HG02943 (cell line): ENCODE data around the gene TMEM132C.

Experiments used
- ATAC-seq: cut with Tn5 transposase; IDR thresholded peaks from one replicate; pipeline ENCODE4 v1.9.1; 2021; ENCODE audit warnings: mild to moderate bottlenecking, low read depth, moderate library complexity; ENCODE audit not compliant: unreplicated experiment

TMEM132C gene

DNA sequence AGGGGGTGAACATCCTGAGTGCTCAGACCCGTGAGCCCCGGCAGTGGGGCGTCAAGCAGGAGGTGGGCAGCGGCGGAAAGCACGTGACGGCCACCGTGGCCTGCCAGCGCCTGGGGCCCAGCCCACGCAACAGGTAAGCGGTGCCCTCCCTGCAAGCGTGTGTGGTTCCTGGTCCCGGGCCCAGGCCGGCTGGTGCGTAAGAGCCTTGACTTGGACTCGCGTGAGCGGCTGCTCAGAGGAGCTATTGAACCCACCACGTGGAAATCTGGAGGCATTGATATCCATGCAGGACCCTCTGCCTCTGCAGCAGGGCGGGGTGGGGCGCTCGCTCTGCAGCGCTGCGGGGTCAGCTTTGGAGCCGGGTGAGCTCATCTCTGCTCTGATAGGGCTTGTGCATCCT, 277.0 kb downstream of the TMEM132C start:
- no peak for ATAC-seq

DNA sequence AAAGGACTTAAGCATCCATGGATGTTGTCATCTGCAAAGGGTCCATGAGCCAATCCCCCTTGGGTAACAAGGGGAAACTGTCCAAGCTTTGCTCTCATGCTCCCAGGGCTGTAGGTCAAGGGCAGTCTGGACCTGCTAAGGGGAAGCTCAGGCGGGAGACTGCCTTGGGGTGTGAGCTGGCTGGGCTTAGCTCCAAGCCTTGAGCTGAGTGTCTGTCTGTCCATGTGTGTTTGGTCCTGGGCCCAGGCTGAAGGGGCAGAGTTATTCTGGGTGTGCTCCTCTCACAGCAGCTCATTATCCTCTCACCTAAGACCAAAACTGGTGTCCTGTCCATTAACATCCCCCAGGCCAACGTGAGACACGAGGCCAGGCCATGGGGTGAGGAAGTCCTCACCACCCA, 282.0 kb downstream of the TMEM132C start:
- no peak for ATAC-seq

DNA sequence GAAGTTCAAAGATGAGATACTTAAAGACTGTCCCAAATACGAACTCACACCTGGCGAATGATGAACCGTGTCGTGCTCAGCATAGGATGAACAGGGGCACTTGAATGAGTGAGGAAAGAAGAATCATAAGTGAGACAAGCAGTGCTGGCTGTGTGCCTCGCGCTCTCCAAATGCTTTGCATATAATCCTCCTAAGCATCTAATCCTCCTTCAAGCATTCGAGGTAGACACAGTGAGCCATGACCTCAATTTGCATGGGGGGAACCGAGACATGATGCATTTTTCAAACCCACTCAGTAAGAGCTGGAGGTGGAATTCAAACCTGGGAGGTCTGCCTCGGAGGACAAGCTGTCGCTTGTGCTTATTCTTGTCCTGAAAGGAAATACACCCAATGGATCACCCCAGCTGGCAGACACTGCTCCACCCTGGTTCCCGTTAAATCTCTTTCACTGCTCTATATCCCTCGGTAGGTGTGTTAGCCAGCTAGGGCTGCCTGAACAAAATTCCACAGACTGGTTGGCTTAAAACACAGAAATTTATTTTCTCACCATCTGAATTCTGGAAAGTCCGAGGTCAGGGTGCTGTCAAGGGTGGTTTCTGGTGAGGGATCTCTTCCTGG, 282.7 kb downstream of the TMEM132C start:
- ATAC-seq: no peak

DNA sequence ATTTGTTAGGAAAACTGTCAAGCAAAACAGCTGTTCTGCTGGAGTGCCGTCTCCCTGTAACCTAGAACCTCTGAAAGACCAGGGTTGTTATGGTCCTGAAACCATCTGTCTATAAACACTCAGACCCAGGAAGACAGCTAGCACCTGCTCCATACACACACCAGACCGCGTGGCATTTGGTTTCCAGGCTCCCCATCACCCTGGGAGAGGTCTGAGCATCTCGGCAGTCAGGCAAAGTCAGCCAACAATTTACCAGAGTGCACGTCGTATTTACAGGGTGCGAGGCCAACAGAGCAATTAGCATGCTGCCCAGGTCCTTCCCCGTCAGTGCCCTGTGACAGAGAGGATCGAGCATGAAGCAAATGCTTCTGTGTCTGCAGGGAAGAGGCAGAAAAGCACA, 284.3 kb downstream of the TMEM132C start:
- ATAC-seq: no peak

DNA sequence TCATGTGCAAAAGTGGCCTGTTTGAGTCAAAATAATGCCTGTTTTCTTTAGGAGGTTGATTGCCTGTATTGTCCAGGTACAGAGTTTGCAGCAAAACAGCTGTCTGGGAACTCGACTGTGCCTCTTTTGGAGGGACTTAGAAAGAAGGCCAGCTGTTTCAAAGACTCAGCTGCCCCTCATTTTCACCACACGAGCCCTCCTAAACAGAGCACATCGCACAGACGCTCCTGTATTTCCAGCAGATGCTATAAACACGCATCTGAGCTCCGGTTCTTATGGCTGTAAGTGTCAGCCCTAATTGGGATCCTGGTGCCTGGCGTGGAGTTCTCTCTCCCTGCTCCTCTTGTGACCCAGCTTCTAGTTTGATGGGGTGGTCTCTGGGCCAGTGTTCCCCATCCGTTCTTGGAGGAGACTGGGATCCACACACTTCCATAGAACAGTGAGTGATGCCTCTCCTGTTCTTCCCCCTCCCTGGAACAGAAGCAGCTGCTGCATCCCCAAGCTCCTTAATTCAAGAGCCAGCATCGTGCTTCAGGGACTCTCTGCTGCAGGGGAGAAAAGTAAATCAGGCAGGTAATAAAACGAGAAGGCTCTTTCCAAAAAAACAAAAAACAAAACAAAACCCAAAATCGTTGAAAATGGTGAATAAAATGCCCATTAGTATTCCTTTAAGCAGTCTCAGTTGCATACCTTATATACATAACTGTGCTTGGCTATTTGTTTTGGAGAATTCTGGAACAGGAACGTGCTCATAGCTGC, 287.8 kb downstream of the TMEM132C start:
- no peak for ATAC-seq

DNA sequence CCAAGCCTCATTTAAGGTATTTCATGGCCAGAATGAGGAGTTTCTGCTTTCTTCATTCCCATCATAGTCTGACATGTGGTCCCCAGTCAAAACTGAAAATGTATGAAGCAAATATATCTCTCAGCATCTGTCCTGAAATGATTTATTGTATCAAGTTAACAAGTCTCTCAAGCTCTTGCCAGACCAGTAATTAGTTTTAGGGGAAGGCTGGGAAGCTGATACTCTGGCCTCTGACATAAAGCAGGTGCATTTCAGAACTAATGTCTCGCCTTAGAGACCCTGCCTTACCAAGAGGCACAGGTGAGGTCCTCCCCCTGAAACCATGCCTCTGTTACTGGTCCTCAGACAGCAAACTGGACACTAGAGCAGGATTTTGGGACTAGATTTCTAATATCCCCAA, 290.3 kb downstream of the TMEM132C start:
- ATAC-seq: no peak

DNA sequence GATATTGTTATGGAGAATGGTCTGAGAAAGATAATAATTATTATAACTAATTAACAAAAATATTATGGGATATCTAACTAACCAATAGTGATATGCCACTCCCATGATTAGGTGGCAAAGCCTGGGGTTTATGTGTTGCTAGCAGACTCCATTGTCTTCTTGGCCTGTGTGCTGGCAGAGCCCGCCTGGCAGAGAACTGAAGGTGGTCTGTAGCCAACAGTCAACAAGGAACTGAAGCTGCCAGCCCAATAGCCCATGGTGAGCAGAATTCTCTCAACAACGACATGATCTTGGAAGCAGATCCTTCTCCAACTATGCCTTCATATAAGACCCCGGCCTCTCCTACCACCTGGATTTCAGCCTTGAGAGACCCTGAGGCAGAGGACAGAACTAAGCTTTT, 298.0 kb downstream of the TMEM132C start:
- no peak for ATAC-seq

DNA sequence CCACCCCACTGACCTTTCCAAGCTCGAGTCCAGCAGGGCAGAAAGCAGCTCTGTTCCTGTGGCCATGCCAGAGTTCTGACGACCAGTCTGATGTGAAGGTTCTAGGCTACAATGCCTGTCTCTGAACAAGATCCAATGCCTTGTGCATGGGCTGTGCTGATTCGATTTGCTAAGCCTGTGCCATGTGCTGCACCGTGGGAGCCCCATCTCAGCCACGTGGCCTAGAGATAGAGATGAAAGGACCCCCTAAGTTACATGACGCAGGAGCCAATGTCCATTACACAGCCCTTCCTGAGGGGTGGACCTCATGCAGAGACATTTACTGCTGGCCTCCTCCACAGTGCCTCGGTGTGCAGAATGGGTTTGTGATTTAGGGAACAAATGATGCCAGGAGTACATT, 300.8 kb downstream of the TMEM132C start:
- no peak for ATAC-seq

DNA sequence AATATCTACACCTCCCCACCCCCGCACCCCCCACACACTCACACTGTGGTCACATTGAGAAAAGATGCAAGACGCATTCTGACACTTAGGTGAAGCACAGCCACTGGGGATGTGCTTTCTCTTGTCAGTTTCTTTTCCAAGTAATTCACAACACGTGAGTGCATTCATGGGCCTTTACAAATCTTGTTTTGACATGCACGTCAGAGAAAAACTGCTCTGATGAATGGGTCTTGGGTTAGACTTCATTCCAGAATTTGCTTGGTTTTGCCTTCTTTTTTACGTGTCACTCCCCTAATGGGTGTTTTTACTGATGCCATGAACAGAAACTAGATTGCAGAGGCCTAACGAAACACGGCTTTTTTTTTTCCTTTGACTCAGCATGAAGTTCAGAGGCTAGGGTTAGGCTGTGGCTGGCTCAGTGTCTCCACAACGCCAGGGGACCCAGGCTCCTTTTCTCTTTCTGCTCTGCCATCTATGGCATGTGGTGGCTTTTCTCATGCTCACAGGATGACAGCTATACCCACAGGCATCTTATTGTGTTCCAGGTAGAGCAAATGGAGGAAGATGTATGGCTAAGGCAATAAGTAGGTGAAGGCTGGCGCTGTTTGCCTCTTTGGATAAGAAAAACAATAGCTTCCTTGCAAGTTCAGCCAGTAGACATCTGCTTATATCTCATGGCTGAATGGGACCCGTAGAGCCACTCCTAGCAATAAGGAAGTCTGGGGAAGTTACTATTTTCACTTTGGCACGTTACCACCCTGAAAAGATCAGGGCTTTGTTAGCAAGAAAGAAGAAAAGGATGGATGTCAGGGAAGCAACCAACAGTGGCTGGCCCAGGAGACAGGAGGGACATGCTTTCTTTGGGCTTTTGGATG, 303.5 kb downstream of the TMEM132C start:
- no peak for ATAC-seq

DNA sequence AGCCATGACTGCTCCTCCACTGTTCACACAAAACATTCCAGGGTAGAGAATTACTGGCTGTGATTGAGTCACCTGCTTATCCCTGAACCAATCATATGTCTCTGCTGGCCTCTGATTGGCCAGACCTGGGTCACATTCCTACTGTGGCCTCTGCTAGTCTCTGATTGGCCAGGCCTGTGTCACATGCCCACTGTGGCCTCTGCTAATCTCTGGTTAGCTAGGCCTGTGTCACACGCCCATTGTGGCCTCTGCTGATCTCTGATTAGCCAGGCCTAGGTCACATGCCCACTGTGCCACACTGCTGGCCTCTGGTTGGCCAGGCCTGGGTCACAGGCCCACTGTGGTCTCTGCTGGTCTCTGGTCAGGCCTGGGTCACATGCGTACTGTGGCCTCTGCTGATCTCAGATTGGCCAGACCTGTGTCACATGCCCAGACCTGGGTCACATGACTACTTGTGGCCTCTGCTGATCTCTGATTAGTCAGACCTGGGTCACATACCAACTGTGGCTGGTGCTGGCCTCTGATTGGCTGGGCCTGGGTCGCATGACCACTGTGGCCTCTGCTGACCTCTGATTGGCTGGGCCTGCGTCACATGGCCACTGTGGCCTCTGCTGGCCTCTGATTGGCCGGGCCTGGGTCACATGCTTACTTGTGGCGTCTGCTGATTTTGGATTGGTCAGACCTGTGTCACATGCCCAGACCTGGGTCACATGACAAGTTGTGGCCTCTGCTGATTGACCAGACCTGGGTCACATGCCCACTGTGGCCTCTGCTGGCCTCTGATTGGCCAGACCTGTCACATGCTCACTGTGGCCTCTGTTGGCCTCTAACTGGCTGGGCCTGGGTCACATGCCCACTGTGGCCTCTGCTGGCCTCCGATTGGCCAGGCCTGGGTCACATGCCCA, 305.2 kb downstream of the TMEM132C start:
- no peak for ATAC-seq

DNA sequence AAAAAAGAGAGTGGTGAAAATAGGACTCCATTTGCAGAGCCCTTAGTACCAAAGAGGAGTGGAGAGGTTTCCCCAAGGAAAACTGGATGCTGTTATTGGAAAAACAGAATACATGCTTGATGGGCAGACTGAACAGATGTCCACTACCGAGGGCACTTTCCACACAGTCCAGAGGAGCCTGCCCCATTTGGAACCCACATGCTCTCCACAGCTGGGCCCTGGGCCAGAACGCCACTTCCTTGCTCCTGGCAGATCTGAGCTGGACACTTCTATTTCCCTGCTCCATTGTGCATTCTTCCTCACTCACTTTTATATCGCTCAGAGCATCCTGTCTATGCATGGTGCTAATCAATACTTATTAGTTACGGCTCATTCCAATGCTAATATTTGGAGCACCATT, 306.9 kb downstream of the TMEM132C start:
- ATAC-seq: no peak

DNA sequence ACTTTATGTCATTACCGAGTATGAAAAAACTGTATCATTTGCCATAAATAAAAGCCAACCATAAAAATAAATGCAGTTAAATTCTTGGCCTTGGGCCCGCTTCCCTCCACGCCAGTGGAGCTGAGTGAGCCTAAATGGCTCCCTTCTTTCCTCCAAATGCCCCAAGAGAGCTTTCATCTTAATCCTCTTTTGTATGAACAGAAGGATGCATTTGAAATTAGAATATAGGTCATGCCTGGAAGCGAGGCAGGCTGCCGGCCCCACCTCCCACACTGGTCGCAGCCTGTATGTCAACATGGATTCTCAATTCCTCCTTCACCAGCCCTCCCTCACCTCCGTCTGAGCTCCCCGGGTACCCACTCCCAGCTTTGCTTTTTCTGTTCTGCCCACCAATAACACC, 311.1 kb downstream of the TMEM132C start:
- no peak for ATAC-seq

DNA sequence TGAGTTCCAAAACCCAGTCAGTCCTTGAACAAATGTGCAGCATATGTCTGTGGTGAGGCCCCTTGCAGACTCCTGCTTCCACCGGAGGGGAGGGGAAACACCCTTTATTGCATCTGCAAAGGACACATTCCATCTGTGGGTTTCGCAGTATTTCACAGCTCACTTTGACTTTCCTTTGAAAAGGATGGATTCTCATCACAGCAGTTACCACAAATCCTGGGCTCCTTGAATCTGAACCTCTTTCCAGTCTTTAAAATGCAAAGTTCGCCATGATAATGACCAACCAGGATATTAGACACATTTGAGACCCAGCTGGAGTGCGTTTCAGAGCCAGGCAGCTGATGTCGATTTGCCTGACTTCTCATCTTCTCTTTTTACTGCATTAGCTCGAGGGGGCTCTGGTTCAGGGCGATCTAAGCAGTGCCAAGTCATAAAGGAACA, 314.4 kb downstream of the TMEM132C start:
- ATAC-seq: no peak

DNA sequence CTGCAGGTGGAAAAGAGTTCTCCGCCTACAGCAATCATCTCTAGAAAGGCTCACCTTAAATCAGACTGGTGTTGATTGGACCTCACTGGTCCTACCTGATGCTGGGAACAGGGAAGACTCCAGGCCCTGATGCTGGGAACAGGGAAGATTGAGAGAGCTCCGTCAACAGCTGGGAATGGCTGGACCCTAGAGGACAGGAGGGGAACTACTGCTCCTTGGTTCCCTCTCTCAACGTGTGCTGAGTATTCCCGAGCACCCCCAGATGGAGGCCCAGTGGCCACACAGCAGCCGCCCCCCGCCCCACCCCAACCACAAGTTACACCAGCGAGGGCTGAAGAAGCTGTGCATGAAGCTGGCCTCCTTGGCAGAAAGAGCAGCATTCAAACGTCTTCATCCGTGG, 316.5 kb downstream of the TMEM132C start:
- ATAC-seq: no peak

DNA sequence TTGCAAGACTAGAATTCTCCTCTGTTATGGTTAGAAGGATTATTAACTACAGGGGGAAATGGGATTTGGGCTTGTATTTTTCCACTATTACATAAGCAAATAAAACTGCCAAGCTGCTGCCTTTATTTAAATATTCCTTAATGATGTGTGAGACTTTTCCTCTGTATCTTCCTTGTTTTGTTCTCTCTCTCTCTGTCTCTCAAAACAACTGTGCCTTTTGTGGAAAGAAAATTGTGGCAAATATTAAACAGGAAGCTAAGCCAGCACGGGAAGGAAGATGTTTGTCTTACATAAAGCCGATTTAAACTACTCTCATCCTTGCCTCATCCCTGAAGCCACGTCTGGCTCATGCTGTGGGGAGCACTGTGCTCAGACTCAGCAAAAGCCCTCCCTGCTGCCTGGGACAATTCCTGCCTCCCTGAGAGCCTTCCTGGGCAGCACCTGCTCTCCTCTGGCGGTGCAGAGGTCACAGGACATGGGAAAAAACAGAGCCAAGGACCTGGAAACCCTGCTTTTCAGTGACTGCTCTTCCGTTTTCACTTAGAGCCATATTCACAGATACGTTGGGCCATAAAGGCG, 319.6 kb downstream of the TMEM132C start:
- ATAC-seq: no peak

DNA sequence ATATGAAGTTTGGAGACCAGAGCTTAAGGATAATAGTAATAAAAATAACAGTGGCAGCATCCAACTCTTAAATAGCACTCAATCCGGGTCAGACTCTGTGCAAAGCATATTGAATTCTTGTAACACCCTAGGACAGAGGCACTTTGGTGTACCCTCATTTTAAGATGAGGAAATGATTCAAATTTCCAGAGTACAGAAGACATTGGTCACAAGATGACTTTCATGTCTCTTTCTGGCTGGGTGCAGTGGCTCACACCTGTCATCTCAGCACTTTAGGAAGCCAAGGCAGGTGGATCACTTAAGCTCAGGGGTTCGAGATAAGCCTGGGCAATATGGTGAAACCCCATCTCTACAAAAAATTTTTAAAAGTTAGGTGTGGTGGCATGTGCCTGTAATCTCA, 320.9 kb downstream of the TMEM132C start:
- no peak for ATAC-seq

DNA sequence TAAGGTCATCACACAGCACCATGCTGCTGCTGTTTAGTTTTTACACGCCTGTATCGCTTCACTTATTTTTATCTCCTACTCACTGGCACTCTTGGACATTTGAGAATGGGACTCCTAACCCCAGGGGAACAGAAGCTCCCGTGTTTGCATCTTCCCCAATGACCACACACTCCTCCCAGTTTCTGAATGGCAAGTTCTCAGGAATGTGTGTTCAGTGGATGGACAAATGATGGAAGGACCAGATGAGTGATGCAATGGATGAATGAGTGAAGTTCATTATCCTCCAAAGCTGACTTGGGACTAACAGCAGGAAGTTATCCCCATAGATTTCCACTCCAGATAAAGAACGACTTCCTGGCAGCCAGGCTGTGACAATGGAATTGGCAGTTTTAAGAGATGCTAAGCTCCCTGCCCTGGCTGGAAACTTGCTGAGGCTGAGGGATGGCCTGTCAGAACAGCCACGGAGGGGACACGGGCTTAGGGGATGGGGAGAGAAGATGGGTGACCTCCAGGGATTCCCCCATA, 325.3 kb downstream of the TMEM132C start:
- ATAC-seq: no peak

DNA sequence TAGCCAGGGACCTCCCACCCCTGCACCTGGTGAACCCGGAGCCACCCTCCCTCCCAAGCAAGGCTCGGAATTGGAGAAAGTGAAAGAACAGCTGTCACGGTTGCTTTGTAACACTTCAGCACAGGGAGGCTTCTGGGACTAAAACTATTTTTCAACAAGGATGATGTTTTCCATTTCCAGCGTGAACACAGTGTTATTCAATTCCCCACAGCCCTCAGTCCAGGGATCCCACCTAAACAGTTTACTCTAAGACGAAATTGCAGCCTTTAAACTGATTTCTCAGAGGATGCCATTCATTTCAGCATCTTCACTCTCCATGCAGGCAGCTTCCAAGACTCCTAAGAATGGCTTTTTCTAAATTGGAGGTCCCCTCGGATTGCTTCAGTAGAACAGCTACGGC, 327.6 kb downstream of the TMEM132C start:
- no peak for ATAC-seq

DNA sequence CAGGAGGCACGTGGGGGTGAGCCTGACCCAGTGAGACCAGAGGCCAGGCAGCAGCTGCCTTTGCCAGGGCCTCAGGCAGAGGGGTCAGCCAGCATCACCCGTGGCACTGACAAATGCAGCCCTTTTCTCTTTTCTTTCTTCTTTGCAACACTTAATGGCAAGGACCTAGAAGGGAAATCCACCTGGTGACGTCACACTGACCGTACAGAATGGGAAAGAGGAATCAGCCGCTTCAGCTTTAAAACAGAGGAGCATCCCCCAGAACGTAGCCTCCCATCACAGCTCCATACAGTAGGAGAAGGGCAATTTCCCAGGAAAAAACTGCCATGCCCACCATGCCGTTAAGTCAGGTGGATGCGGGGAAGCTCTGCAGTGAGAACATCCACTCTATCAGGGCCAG, 328.6 kb downstream of the TMEM132C start:
- no peak for ATAC-seq

DNA sequence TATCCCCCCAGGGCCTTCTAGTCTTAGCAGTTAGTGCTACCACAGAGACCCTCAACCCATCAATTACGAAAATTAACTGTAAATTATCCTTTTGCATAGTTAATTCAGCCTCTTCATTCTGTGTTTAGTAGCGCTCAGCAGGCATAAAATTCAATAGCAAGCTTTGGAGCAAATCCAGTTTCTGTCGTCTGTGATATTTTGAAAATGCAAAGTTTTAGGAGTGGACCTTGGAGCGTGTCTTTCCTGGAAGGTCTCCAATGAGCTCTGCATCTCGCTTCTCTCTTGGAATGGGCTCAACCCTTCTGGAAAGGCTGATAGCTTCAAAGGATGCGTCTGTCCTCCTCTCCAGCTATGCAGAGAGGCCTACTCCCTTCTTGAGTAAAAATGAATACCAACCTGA, 333.9 kb downstream of the TMEM132C start:
- ATAC-seq: no peak
